GM21367 (cell line): Measurements from ENCODE around the gene AKR1D1.
A peak's percentile ranks its signal among the peaks of the same experiment; 100 is the strongest.
"Not testable (repeated sequence)": the region's sequence is repeated elsewhere in the genome, so short reads cannot be mapped to it uniquely, and the experiment has no call there.

Source experiments
- ATAC-seq: cut with Tn5 transposase; IDR thresholded peaks from one replicate; pipeline ENCODE4 v1.9.1; 2021; ENCODE audit not compliant: unreplicated experiment

The AKR1D1 gene

GRCh38 chr7:138076196-138076595, at the start of gene AKR1D1:
Gene AKR1D1 (plus strand): TSS chr7:138076459. CDS start chr7:138076519, 60 bp downstream.
- no peak for ATAC-seq

- no peak for ATAC-seq
Observed at GRCh38 chr7:138027100-138027499, 49.2 kb upstream of the AKR1D1 start.

GRCh38 chr7:138029126-138029525, 47.1 kb upstream of the AKR1D1 start:
- ATAC-seq = no peak

GRCh38 chr7:138029941-138030340, 46.3 kb upstream of the AKR1D1 start:
- ATAC-seq = no peak

- no peak for ATAC-seq
Observed at GRCh38 chr7:138030679-138031351, 45.4 kb upstream of the AKR1D1 start.

- ATAC-seq = peak; percentile 65
Observed at GRCh38 chr7:138032186-138032585, 44.1 kb upstream of the AKR1D1 start.

- no peak for ATAC-seq
Observed at GRCh38 chr7:138032770-138033169, 43.5 kb upstream of the AKR1D1 start.

GRCh38 chr7:138033241-138033640, 43.0 kb upstream of the AKR1D1 start:
- ATAC-seq = no peak

- no peak for ATAC-seq
Observed at GRCh38 chr7:138036135-138036534, 40.1 kb upstream of the AKR1D1 start.

- ATAC-seq = not testable (repeated sequence)
Observed at GRCh38 chr7:138040063-138040462, 36.2 kb upstream of the AKR1D1 start.

- no peak for ATAC-seq
Observed at GRCh38 chr7:138044897-138045296, 31.4 kb upstream of the AKR1D1 start.

GRCh38 chr7:138047907-138048306, 28.4 kb upstream of the AKR1D1 start:
- no peak for ATAC-seq

GRCh38 chr7:138049505-138050116, 26.6 kb upstream of the AKR1D1 start:
- ATAC-seq = no peak

- ATAC-seq = not testable (repeated sequence)
Observed at GRCh38 chr7:138051712-138052247, 24.5 kb upstream of the AKR1D1 start.

GRCh38 chr7:138052696-138053095, 23.6 kb upstream of the AKR1D1 start:
- no peak for ATAC-seq

- not testable (repeated sequence) for ATAC-seq
Observed at GRCh38 chr7:138055698-138056097, 20.6 kb upstream of the AKR1D1 start.

GRCh38 chr7:138063400-138063799, 12.9 kb upstream of the AKR1D1 start:
- no peak for ATAC-seq

GRCh38 chr7:138064856-138065357, 11.4 kb upstream of the AKR1D1 start:
- ATAC-seq = no peak

GRCh38 chr7:138065827-138066226, 10.4 kb upstream of the AKR1D1 start:
- no peak for ATAC-seq

GRCh38 chr7:138066954-138067394, 9.3 kb upstream of the AKR1D1 start:
- ATAC-seq = peak; percentile 53

- no peak for ATAC-seq
Observed at GRCh38 chr7:138067774-138068173, 8.5 kb upstream of the AKR1D1 start.

GRCh38 chr7:138070908-138071307, 5.4 kb upstream of the AKR1D1 start:
- ATAC-seq = no peak
